GM12892 (cell line): Measurements from ENCODE around the gene DAAM1.

Source experiments
- POLR2A ChIP-seq: IDR thresholded peaks from 2 replicates; pipeline ENCODE4 v1.6.1; 2011; ENCODE audit warnings: low read depth, low read length, control low read depth
- TAF1 ChIP-seq: IDR thresholded peaks from 2 replicates; pipeline ENCODE4 v1.6.1; 2011; ENCODE audit warnings: low read depth, mild to moderate bottlenecking, control low read depth, low read length, borderline replicate concordance

- TF ChIP-seq TAF1 (no peak), POLR2A (no peak)
Observed at GRCh38 chr14:59228421-59228820, 40.0 kb downstream of the DAAM1 start.
